ENCODE results near the gene ASTN2.
"Not testable (repeated sequence)": the region's sequence is repeated elsewhere in the genome, so short reads cannot be mapped to it uniquely, and the experiment has no call there.

Gene ASTN2

GRCh38 chr9:116929621-116930020 lies 485.2 kb downstream of the ASTN2 start:
- Histone ChIP-seq H3K27ac (no peak overlapping the region), H3K4me3 (ENCODE audit: low read depth, low read length) (no peak overlapping the region), H3K36me3 (replicated peaks) (no peaks in the 10 kb centered on the region), H3K27me3 (replicated peaks) (no peaks in the 10 kb centered on the region)
- TF ChIP-seq CTCF (IDR thresholded peaks at IDR 0.05; ENCODE audit: low read depth, low read length, missing control alignments), result no peak
- DNase-seq, result no peak
- in situ Hi-C loops (cut with HindIII; ENCODE audit: low pct_ligation_motif_present, low sequenced_read_pairs), result no loop called here

DNA sequence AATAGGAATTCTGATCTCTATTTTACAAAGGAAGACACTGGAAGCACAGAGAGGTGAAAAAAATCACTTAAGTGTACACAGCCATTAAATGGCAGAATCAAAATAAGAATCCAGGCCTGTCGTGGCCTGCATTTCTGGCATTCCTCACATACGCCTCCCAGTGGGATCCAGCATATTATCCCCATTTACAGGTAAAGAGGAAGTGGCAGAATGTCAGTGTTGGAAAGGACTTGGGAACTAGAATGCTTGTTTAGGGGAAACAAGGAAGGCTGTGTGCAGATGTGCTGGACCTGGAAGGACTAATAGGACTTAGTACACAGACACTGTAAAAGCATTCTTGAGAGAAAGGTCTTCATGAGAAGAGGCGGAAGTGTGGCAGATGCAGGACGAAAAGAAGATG lies 486.0 kb downstream of the ASTN2 start:
- Histone ChIP-seq H3K27ac (no peak overlapping the region), H3K27me3 (replicated peaks) (no peaks in the 10 kb centered on the region), H3K36me3 (replicated peaks) (no peaks in the 10 kb centered on the region), H3K4me3 (ENCODE audit: low read depth, low read length) (no peak overlapping the region)
- DNase-seq, result no peak
- TF ChIP-seq CTCF (IDR thresholded peaks at IDR 0.05; ENCODE audit: low read depth, low read length, missing control alignments), result no peak
- in situ Hi-C loops (cut with HindIII; ENCODE audit: low pct_ligation_motif_present, low sequenced_read_pairs), result no loop called here

GRCh38 chr9:116928289-116928688 lies 486.6 kb downstream of the ASTN2 start:
- DNase-seq, result no peak
- no peaks in the 10 kb centered on the region for H3K27me3 ChIP-seq (replicated peaks)
- in situ Hi-C loops (cut with HindIII; ENCODE audit: low pct_ligation_motif_present, low sequenced_read_pairs), result no loop called here
- H3K36me3 ChIP-seq (replicated peaks), result no peaks in the 10 kb centered on the region
- H3K27ac ChIP-seq, result no peak overlapping the region
- no peak overlapping the region for H3K4me3 ChIP-seq (ENCODE audit: low read depth, low read length)
- no peak for TF ChIP-seq CTCF (IDR thresholded peaks at IDR 0.05; ENCODE audit: low read depth, low read length, missing control alignments)

GRCh38 chr9:116927726-116928125 lies 487.1 kb downstream of the ASTN2 start:
- in situ Hi-C loops (cut with HindIII; ENCODE audit: low pct_ligation_motif_present, low sequenced_read_pairs), result no loop called here
- no peak overlapping the region for H3K27ac ChIP-seq
- no peaks in the 10 kb centered on the region for H3K27me3 ChIP-seq (replicated peaks)
- no peak for TF ChIP-seq CTCF (IDR thresholded peaks at IDR 0.05; ENCODE audit: low read depth, low read length, missing control alignments)
- no peak for DNase-seq
- H3K36me3 ChIP-seq (replicated peaks), result no peaks in the 10 kb centered on the region
- H3K4me3 ChIP-seq (ENCODE audit: low read depth, low read length), result no peak overlapping the region

GRCh38 chr9:116925121-116925520 lies 489.7 kb downstream of the ASTN2 start:
- no peak for DNase-seq
- in situ Hi-C loops (cut with HindIII; ENCODE audit: low pct_ligation_motif_present, low sequenced_read_pairs), result no loop called here
- Histone ChIP-seq H3K27ac (no peak overlapping the region), H3K27me3 (replicated peaks) (no peaks in the 10 kb centered on the region), H3K4me3 (ENCODE audit: low read depth, low read length) (no peak overlapping the region), H3K36me3 (replicated peaks) (no peaks in the 10 kb centered on the region)
- TF ChIP-seq CTCF (IDR thresholded peaks at IDR 0.05; ENCODE audit: low read depth, low read length, missing control alignments), result no peak

DNA sequence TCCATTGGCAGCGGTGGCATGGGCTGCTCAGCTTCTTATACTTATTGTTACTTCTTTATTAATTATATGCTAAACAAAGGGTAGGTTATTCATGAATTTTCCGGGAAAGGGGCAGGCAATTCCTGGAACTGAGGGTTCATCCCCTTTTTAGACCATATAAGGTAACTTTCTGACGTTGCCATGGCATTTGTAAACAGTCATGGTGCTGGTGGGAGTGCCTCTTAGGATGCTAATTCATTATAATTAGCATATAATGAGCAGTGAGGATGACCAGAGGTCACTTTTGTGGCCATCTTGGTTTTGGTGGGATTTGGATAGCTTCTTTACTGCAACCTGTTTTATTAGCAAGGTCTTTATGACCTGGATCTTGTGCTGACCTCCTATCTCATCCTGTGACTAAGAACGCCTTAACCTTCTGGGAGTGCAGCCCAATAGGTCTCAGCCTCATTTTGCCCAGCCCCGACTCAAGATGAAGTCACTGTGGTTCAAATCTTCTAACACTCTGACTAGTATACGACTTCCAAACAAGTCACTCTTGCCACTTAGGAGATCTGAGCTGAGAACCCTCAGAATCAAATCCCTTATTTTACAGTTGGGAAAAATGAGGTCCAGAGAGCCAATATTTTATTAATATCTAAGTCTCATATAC lies 490.3 kb downstream of the ASTN2 start:
- in situ Hi-C loops (cut with HindIII; ENCODE audit: low pct_ligation_motif_present, low sequenced_read_pairs), result no loop called here
- H3K27ac ChIP-seq, result no peak overlapping the region
- no peak for TF ChIP-seq CTCF (IDR thresholded peaks at IDR 0.05; ENCODE audit: low read depth, low read length, missing control alignments)
- no peaks in the 10 kb centered on the region for H3K27me3 ChIP-seq (replicated peaks)
- no peak overlapping the region for H3K4me3 ChIP-seq (ENCODE audit: low read depth, low read length)
- no peak for DNase-seq
- no peaks in the 10 kb centered on the region for H3K36me3 ChIP-seq (replicated peaks)

DNA sequence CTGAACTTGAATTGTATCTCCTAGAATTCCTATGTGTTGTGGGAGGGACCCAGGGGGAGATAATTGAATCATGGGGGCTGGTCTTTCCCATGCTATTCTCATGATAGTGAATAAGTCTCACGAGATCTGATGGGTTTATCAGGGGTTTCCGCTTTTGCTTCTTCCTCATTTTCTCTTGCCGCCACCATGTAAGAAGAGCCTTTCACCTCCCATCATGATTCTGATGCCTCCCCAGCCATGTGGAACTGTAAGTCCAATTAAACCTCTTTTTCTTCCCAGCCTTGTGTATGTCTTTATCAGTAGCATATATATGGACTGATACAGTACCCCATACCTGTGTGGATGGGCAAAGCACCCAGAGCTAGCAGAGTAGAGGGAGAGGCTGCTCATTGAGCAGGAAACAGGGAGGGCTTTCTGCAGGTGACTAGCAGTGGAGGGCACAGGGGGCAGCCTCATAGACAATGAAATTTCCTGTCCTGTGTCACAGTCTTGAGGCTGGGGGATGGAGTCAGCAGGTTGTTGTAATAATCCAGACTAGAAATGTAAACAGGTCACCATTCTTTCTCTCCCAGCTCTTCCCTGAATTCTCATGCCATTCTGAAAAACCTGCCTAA lies 496.9 kb downstream of the ASTN2 start:
- in situ Hi-C loops (cut with HindIII; ENCODE audit: low pct_ligation_motif_present, low sequenced_read_pairs); H3K27me3 ChIP-seq (replicated peaks); H3K36me3 ChIP-seq (replicated peaks); H3K27ac ChIP-seq; H3K4me3 ChIP-seq (ENCODE audit: low read depth, low read length); DNase-seq: not testable (repeated sequence)

All from brain microvascular endothelial cell (primary cell).